IPS DF 19.7 (cell line): Measurements from ENCODE around the gene CLEC14A.

Experiments
- DNase-seq: peaks from one replicate; pipeline ENCODE4 v3.0.0-alpha.2; 2013; ENCODE audit warnings: low read depth, low spot score

The CLEC14A gene

GRCh38 chr14:38205949-38206665 is 49.8 kb downstream of the CLEC14A start:
- DNase-seq, result no peak

GRCh38 chr14:38205119-38205813 is 50.6 kb downstream of the CLEC14A start:
- DNase-seq, result no peak

DNA sequence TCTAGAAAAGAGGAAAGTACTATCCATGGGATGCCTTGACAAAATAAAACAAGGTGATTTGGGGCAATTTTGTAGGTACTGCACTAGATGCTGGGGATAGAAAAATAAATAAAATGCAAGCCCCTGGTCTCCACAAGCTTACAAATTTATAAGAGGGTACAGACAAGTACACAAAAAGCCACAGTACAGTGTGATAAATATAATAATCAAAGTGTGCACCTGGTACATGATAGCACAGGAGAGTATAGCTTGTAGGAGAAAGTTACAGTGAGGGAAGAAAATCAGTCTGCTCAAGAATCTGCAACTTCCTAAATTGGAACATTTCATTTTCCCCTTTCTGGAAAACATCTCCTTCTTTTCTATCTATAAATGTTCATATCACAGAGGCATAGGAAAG is 51.2 kb downstream of the CLEC14A start:
- no peak for DNase-seq
